B cell (primary cell): ENCODE measurements around the gene AFDN. TPM values are rescaled to one million over a fixed set of nuclear protein-coding genes. Genes with fewer than 3 reads are reported as not detected.

Experiments
- ATAC-seq: fragments of 200-7000 bp; cut with Tn5 transposase; one replicate; pipeline ENCODE4 v1.10.0; 2021; ENCODE audit warnings: low read depth, mild to moderate bottlenecking, moderate number of reproducible peaks, moderate library complexity
- CTCF ChIA-PET: fragments of 350-600 bp; sonication (Branson Sonifier 250); formaldehyde crosslinking; loops from one replicate; lab custom pipeline; 2021; ENCODE audit warnings: antibody characterized with exemption, inconsistent platforms; lab: Charles Lee
- POLR2A ChIA-PET: fragments of 350-600 bp; sonication (Branson Sonifier 250); formaldehyde crosslinking; loops from one replicate; lab custom pipeline; 2021; ENCODE audit warnings: antibody characterized with exemption; lab: Charles Lee
- DNase-seq: peaks from one replicate; pipeline ENCODE4 v3.0.0; 2013
- H2AFZ ChIP-seq: 2 replicates; pipeline ENCODE4 v1.6.1; 2012; ENCODE audit warnings: mild to moderate bottlenecking, low read depth, low read length; ENCODE audit not compliant: insufficient read depth, poor library complexity, severe bottlenecking
- H3K27ac ChIP-seq, 2 donors: 1 replicate in 1 of 2; 2 replicates in 1 of 2; pipeline ENCODE4 v1.5.1; 2012 to 2013; ENCODE audit warnings: low read length in 2 of 2, mild to moderate bottlenecking in 2 of 2, moderate library complexity in 1 of 2
- H3K27me3 ChIP-seq, 4 experiments: fragments of 200-600 bp in 1 of 4; sonication (generic) in 1 of 4; replicated peaks in 1 of 4; 1 replicate in 2 of 4; 2 replicates in 2 of 4; pipeline versions ENCODE4 v1.6.1 to v1.7.0; 2013 to 2016; ENCODE audit warnings: low read length in 3 of 4, mild to moderate bottlenecking in 2 of 4, mixed read lengths in 1 of 4, moderate library complexity in 1 of 4; ENCODE audit not compliant: insufficient read depth in 4 of 4, control insufficient read depth in 3 of 4; ENCODE audit errors: control extremely low read depth in 1 of 4
- H3K36me3 ChIP-seq, 2 experiments: replicated peaks in 1 of 2; 1 replicate in 1 of 2; 2 replicates in 1 of 2; pipeline versions ENCODE4 v1.6.1 to v1.7.1; 2013; ENCODE audit warnings: low read length in 1 of 2; ENCODE audit not compliant: insufficient read depth in 2 of 2, control insufficient read depth in 1 of 2; ENCODE audit errors: control extremely low read depth in 1 of 2, extremely low read depth in 1 of 2
- H3K4me1 ChIP-seq, 2 donors: fragments of 200-600 bp in 1 of 2; sonication (generic) in 1 of 2; 1 replicate in 1 of 2; 2 replicates in 1 of 2; pipeline versions ENCODE4 v1.5.1 to v1.6.1; 2013 to 2017; ENCODE audit warnings: low read length in 2 of 2; ENCODE audit not compliant: control insufficient read depth in 2 of 2, insufficient read depth in 2 of 2
- H3K4me2 ChIP-seq: replicated peaks from 2 replicates; pipeline ENCODE3; 2012; ENCODE audit warnings: mild to moderate bottlenecking, low read depth, low read length; ENCODE audit not compliant: poor library complexity, severe bottlenecking
- H3K4me3 ChIP-seq, 5 experiments: fragments of 200-600 bp in 1 of 5; sonication (generic) in 1 of 5; 1 replicate in 3 of 5; 2 replicates in 2 of 5; pipeline versions ENCODE4 v1.5.1 to v1.7.0; 2011 to 2016; ENCODE audit warnings: low read length in 4 of 5, mild to moderate bottlenecking in 4 of 5, low read depth in 2 of 5, control low read depth in 1 of 5, moderate library complexity in 1 of 5; ENCODE audit not compliant: insufficient read depth in 1 of 5; ENCODE audit errors: control extremely low read depth in 1 of 5, extremely low read depth in 1 of 5
- H3K79me2 ChIP-seq: fragments of 200-600 bp; sonication (generic); one replicate; pipeline ENCODE4 v1.6.0; 2016; ENCODE audit warnings: low read length; ENCODE audit not compliant: control insufficient read depth, insufficient read depth
- H3K9ac ChIP-seq: fragments of 200-600 bp; sonication (generic); 2 replicates; pipeline ENCODE4 v1.6.1; 2017; ENCODE audit warnings: mild to moderate bottlenecking, low read length, moderate library complexity
- H3K9me3 ChIP-seq, 3 donors: one replicate each; pipeline versions ENCODE4 v1.6.1 to v1.7.1; 2013; ENCODE audit warnings: low read length in 2 of 3; ENCODE audit not compliant: control insufficient read depth in 2 of 3, insufficient read depth in 1 of 3; ENCODE audit errors: control extremely low read depth in 1 of 3
- H4K20me1 ChIP-seq: 2 replicates; pipeline ENCODE4 v1.6.0; 2012; ENCODE audit warnings: mild to moderate bottlenecking, low read length; ENCODE audit not compliant: insufficient read depth, control insufficient read depth, poor library complexity, severe bottlenecking
- H3K27ac Mint-ChIP-seq: one replicate; pipeline ENCODE4 v1.8.0; 2021; ENCODE audit warnings: mixed read lengths
- H3K27me3 Mint-ChIP-seq: one replicate; pipeline ENCODE4 v1.8.0; 2021; ENCODE audit warnings: mixed read lengths
- H3K4me1 Mint-ChIP-seq: one replicate; pipeline ENCODE4 v1.8.0; 2021; ENCODE audit warnings: mixed read lengths
- H3K4me3 Mint-ChIP-seq: one replicate; pipeline ENCODE4 v1.8.0; 2021; ENCODE audit warnings: mixed read lengths
- H3K9me3 Mint-ChIP-seq: one replicate; pipeline ENCODE4 v1.8.0; 2022; ENCODE audit warnings: mixed read lengths; ENCODE audit not compliant: insufficient read depth
- CTCF ChIP-seq: fragments of 200-600 bp; IDR thresholded peaks from one replicate; pipeline ENCODE4 v1.8.0; 2022; ENCODE audit warnings: antibody characterized with exemption, mild to moderate bottlenecking
- EZH2 ChIP-seq: IDR thresholded peaks from 2 replicates; pipeline ENCODE4 v1.6.1; 2012; ENCODE audit warnings: borderline replicate concordance, low read depth, mild to moderate bottlenecking, moderate library complexity, low read length; ENCODE audit not compliant: insufficient read depth, poor library complexity, severe bottlenecking
- WGBS: methylation state at CpG from one replicate; pipeline ENCODE4 v1.1.5; 2013; ENCODE audit warnings: missing lambda C conversion rate; ENCODE audit not compliant: insufficient coverage; 5-methylcytosine and 5-hydroxymethylcytosine counted together
- intact Hi-C: fragments of 100-400 bp; cut with micrococcal nuclease; formaldehyde crosslinking; loops from one replicate; pipeline ENCODE4 v1.10.0; 2022
- polyA plus RNA-seq: library from polyadenylated mRNA; depleted of rRNA; stranded (reverse); fragments of >200 nt; gene quantifications from 2 replicates; pipeline ENCODE4 v1.2.3, GENCODE V29; 2012
- total RNA-seq, 2 donors: library from RNA; stranded (reverse); fragments of 120-200 nt in 1 of 2; gene quantifications; 1 replicate in 1 of 2; 2 replicates in 1 of 2; pipeline versions ENCODE4 v1.2.3 to v1.2.4, GENCODE V29; 2013 to 2022

AFDN gene
- total and polyA plus RNA-seq, 2 donors (not counting 1 experiment from before 2014, with no cell fraction given): 15.4 to 70.5 TPM

GRCh38 chr6:167847936-167848335, 21.2 kb downstream of the AFDN start:
- H3K9ac ChIP-seq: no peak overlapping the region
- no peak overlapping the region for H3K4me2 ChIP-seq
- H3K27me3 Mint-ChIP-seq: no peaks in the 10 kb centered on the region

GRCh38 chr6:167848783-167849182, 22.1 kb downstream of the AFDN start:
- Histone ChIP-seq H3K9ac (no peak overlapping the region), H3K79me2 (no peaks in the 10 kb centered on the region)
- H3K27me3 Mint-ChIP-seq: no peaks in the 10 kb centered on the region

More at GRCh38 chr6:167847936-167848335, 21.2 kb downstream of the AFDN start:
- H4K20me1 ChIP-seq: no peaks in the 10 kb centered on the region
- POLR2A ChIA-PET: no interaction called here
- CTCF ChIA-PET: no interaction called here
- no peak for DNase-seq
- no peaks in the 10 kb centered on the region for H3K36me3 ChIP-seq
- Mint-ChIP-seq H3K9me3 (no peaks in the 10 kb centered on the region), H3K4me3 (no peak overlapping the region), H3K27ac (no peak overlapping the region), H3K4me1 (peaks cover 5% of the 10 kb centered on the region)
- no peaks in the 10 kb centered on the region for H3K79me2 ChIP-seq
- no peaks in the 10 kb centered on the region for H3K9me3 ChIP-seq
- no peak overlapping the region for H3K27ac ChIP-seq
- H3K27me3 ChIP-seq: peaks cover 0 to 3% (median 0%) of the 10 kb centered on the region in 4 experiments
- H3K4me3 ChIP-seq: no peak overlapping the region
- TF ChIP-seq CTCF: no peak
- TF ChIP-seq EZH2: no peak
- WGBS: no CpG with 5 or more reads among the region's 1 CpG
- H2AFZ ChIP-seq: no peak overlapping the region
- H3K4me1 ChIP-seq: no peaks in the 10 kb centered on the region
- ATAC-seq: no peak
- intact Hi-C loops: no loop called here

More at GRCh38 chr6:167848783-167849182, 22.1 kb downstream of the AFDN start:
- Mint-ChIP-seq H3K4me1 (peaks cover 5% of the 10 kb centered on the region), H3K4me3 (no peak overlapping the region), H3K27ac (no peak overlapping the region), H3K9me3 (no peaks in the 10 kb centered on the region)
- Histone ChIP-seq H4K20me1 (no peaks in the 10 kb centered on the region), H3K4me2 (no peak overlapping the region), H3K9me3 (no peaks in the 10 kb centered on the region), H3K4me3 (no peak overlapping the region), H3K27ac (no peak overlapping the region), H3K36me3 (no peaks in the 10 kb centered on the region), H3K27me3 (peaks cover 0 to 3% (median 0%) of the 10 kb centered on the region in 4 experiments), H3K4me1 (no peaks in the 10 kb centered on the region), H2AFZ (no peak overlapping the region)
- intact Hi-C loops: no loop called here
- no peak for ATAC-seq
- WGBS: no CpG with 5 or more reads among the region's 4 CpGs
- ChIA-PET CTCF (no interaction called here), POLR2A (no interaction called here)
- no peak for TF ChIP-seq CTCF
- no peak for TF ChIP-seq EZH2
- DNase-seq: no peak
